Mammary epithelial cell (primary cell): ENCODE data around the gene PBRM1.

ENCODE experiments used
- CTCF ChIP-seq, 2 donors: IDR thresholded peaks in 1 of 2; conservative IDR thresholded peaks in 1 of 2; 2 replicates each; pipeline ENCODE4 v1.5.1; 2011 to 2012; ENCODE audit warnings: inconsistent platforms in 2 of 2, low read length in 2 of 2, mild to moderate bottlenecking in 2 of 2, control low read depth in 1 of 2, low read depth in 1 of 2; ENCODE audit not compliant: insufficient read depth in 1 of 2; ENCODE audit errors: extremely low read depth in 1 of 2
- EZH2 ChIP-seq: IDR thresholded peaks from 2 replicates; pipeline ENCODE4 v1.6.1; 2012; ENCODE audit warnings: low read length, inconsistent platforms, borderline replicate concordance

GRCh38 chr3:52514576-52514975 is 171.1 kb downstream of the PBRM1 start:
- TF ChIP-seq CTCF (conservative IDR thresholded peaks at IDR 0.05 in 1 of 2, IDR thresholded peaks at IDR 0.05 in 1 of 2; ENCODE audit: extremely low read depth in 1 of 2, insufficient read depth in 1 of 2, low read depth in 1 of 2, low read length in 2 of 2): no peak
- TF ChIP-seq EZH2: no peak
